Duodenal mucosa (tissue), 2 donors: Measurements from ENCODE around the gene PIK3R5.

ENCODE experiments used
- H3K27ac ChIP-seq: one replicate; pipeline ENCODE4 v1.7.0; 2013; ENCODE audit warnings: low read depth, low read length
- H3K27me3 ChIP-seq, 2 donors: one replicate each; pipeline ENCODE4 v1.7.0; 2013; ENCODE audit warnings: low read length in 2 of 2, control low read depth in 1 of 2; ENCODE audit not compliant: insufficient read depth in 2 of 2, control insufficient read depth in 1 of 2
- H3K36me3 ChIP-seq, 2 donors: one replicate each; pipeline ENCODE4 v1.7.0; 2013; ENCODE audit warnings: low read length in 2 of 2, control low read depth in 1 of 2; ENCODE audit not compliant: insufficient read depth in 2 of 2, control insufficient read depth in 1 of 2
- H3K4me1 ChIP-seq, 2 donors: one replicate each; pipeline ENCODE4 v1.7.0; 2013; ENCODE audit warnings: low read length in 2 of 2, control low read depth in 1 of 2; ENCODE audit not compliant: insufficient read depth in 2 of 2, control insufficient read depth in 1 of 2
- H3K4me3 ChIP-seq, 2 donors: one replicate each; pipeline ENCODE4 v1.7.0; 2013; ENCODE audit warnings: low read length in 2 of 2, low read depth in 1 of 2
- H3K9ac ChIP-seq, 2 donors: one replicate each; pipeline ENCODE4 v1.7.0; 2013; ENCODE audit warnings: low read length in 2 of 2, low read depth in 1 of 2
- H3K9me3 ChIP-seq, 2 donors: one replicate each; pipeline ENCODE4 v1.7.0; 2013; ENCODE audit warnings: low read length in 2 of 2, control low read depth in 1 of 2; ENCODE audit not compliant: control insufficient read depth in 1 of 2

Gene PIK3R5

GRCh38 chr17:8837563-8838075, 127.9 kb downstream of the PIK3R5 start:
- H3K27me3 ChIP-seq = no peaks in the 10 kb centered on the region
- no peak overlapping the region for H3K9ac ChIP-seq
- no peaks in the 10 kb centered on the region for H3K9me3 ChIP-seq
- H3K4me3 ChIP-seq = no peak overlapping the region
- no peak overlapping the region for H3K27ac ChIP-seq
- no peaks in the 10 kb centered on the region for H3K36me3 ChIP-seq
- no peaks in the 10 kb centered on the region for H3K4me1 ChIP-seq

GRCh38 chr17:8836821-8837562, 128.5 kb downstream of the PIK3R5 start:
- no peaks in the 10 kb centered on the region for H3K9me3 ChIP-seq
- no peak overlapping the region for H3K27ac ChIP-seq
- H3K36me3 ChIP-seq = no peaks in the 10 kb centered on the region
- no peak overlapping the region for H3K9ac ChIP-seq
- no peak overlapping the region for H3K4me3 ChIP-seq
- no peaks in the 10 kb centered on the region for H3K27me3 ChIP-seq
- H3K4me1 ChIP-seq = no peaks in the 10 kb centered on the region

- Histone ChIP-seq H3K9ac (no peak overlapping the region), H3K27me3 (no peaks in the 10 kb centered on the region), H3K4me1 (no peaks in the 10 kb centered on the region), H3K4me3 (no peak overlapping the region), H3K36me3 (no peaks in the 10 kb centered on the region), H3K27ac (no peak overlapping the region), H3K9me3 (no peaks in the 10 kb centered on the region)
Measured at GRCh38 chr17:8835631-8836364, 129.7 kb downstream of the PIK3R5 start.

GRCh38 chr17:8835106-8835505, 130.4 kb downstream of the PIK3R5 start:
- no peaks in the 10 kb centered on the region for H3K9me3 ChIP-seq
- H3K4me1 ChIP-seq = no peaks in the 10 kb centered on the region
- H3K27ac ChIP-seq = no peak overlapping the region
- H3K9ac ChIP-seq = no peak overlapping the region
- H3K27me3 ChIP-seq = no peaks in the 10 kb centered on the region
- H3K36me3 ChIP-seq = no peaks in the 10 kb centered on the region
- H3K4me3 ChIP-seq = no peak overlapping the region

- H3K4me1 ChIP-seq = no peaks in the 10 kb centered on the region
- H3K27ac ChIP-seq = no peak overlapping the region
- H3K9ac ChIP-seq = no peak overlapping the region
- no peaks in the 10 kb centered on the region for H3K9me3 ChIP-seq
- no peaks in the 10 kb centered on the region for H3K27me3 ChIP-seq
- H3K36me3 ChIP-seq = peaks cover 0 to 6% of the 10 kb centered on the region in 2 donors
- H3K4me3 ChIP-seq = no peak overlapping the region
Measured at GRCh38 chr17:8832711-8833352, 132.7 kb downstream of the PIK3R5 start.

- no peak overlapping the region for H3K27ac ChIP-seq
- H3K36me3 ChIP-seq = peaks cover 0 to 6% of the 10 kb centered on the region in 2 donors
- no peak overlapping the region for H3K9ac ChIP-seq
- no peaks in the 10 kb centered on the region for H3K4me1 ChIP-seq
- no peaks in the 10 kb centered on the region for H3K9me3 ChIP-seq
- no peak overlapping the region for H3K4me3 ChIP-seq
- H3K27me3 ChIP-seq = no peaks in the 10 kb centered on the region
Measured at GRCh38 chr17:8831234-8831849, 134.2 kb downstream of the PIK3R5 start.

GRCh38 chr17:8830141-8830540, 135.4 kb downstream of the PIK3R5 start:
- H3K36me3 ChIP-seq = peaks cover 0 to 6% of the 10 kb centered on the region in 2 donors
- H3K9me3 ChIP-seq = no peaks in the 10 kb centered on the region
- no peak overlapping the region for H3K27ac ChIP-seq
- no peaks in the 10 kb centered on the region for H3K27me3 ChIP-seq
- no peak overlapping the region for H3K9ac ChIP-seq
- no peaks in the 10 kb centered on the region for H3K4me1 ChIP-seq
- H3K4me3 ChIP-seq = no peak overlapping the region

GRCh38 chr17:8829036-8829941, 136.2 kb downstream of the PIK3R5 start:
- no peak overlapping the region for H3K4me3 ChIP-seq
- H3K9ac ChIP-seq = no peak overlapping the region
- H3K4me1 ChIP-seq = no peaks in the 10 kb centered on the region
- no peaks in the 10 kb centered on the region for H3K27me3 ChIP-seq
- no peaks in the 10 kb centered on the region for H3K9me3 ChIP-seq
- H3K36me3 ChIP-seq = peaks cover 0 to 6% of the 10 kb centered on the region in 2 donors
- no peak overlapping the region for H3K27ac ChIP-seq
